ENCODE measurements around the gene ELP2. TPM values are rescaled to one million over a fixed set of nuclear protein-coding genes. Genes with fewer than 3 reads are reported as not detected.

Gene ELP2
- polyA plus RNA-seq, 1 donor (not counting 4 experiments of a cell fraction or from before 2014, with no cell fraction given): 74.6 TPM

GRCh38 chr18:36095936-36096519, 33.7 kb upstream of the ELP2 start:
- no peaks in the 10 kb centered on the region for H3K36me3 ChIP-seq (ENCODE audit: control insufficient read depth in 2 of 2, extremely low read depth in 1 of 2, insufficient read depth in 2 of 2, low read length in 2 of 2)
- no peaks in the 10 kb centered on the region for H3K9me3 ChIP-seq (ENCODE audit: control insufficient read depth, low read depth, low read length)
- H2AFZ ChIP-seq (ENCODE audit: control insufficient read depth, low read length): no peak overlapping the region
- no peaks in the 10 kb centered on the region for H3K9me1 ChIP-seq (ENCODE audit: control insufficient read depth, extremely low read depth, insufficient read depth, low read length)
- DNase-seq (ENCODE audit: low read depth, low spot score) (no peak), FAIRE-seq (no peak)
- no peak overlapping the region for H3K27ac ChIP-seq (ENCODE audit: control insufficient read depth, insufficient read depth, low read length)
- TF ChIP-seq EZH2 (IDR thresholded peaks at IDR 0.05; ENCODE audit: low read length): no peak
- TF ChIP-seq, protein P1, sequence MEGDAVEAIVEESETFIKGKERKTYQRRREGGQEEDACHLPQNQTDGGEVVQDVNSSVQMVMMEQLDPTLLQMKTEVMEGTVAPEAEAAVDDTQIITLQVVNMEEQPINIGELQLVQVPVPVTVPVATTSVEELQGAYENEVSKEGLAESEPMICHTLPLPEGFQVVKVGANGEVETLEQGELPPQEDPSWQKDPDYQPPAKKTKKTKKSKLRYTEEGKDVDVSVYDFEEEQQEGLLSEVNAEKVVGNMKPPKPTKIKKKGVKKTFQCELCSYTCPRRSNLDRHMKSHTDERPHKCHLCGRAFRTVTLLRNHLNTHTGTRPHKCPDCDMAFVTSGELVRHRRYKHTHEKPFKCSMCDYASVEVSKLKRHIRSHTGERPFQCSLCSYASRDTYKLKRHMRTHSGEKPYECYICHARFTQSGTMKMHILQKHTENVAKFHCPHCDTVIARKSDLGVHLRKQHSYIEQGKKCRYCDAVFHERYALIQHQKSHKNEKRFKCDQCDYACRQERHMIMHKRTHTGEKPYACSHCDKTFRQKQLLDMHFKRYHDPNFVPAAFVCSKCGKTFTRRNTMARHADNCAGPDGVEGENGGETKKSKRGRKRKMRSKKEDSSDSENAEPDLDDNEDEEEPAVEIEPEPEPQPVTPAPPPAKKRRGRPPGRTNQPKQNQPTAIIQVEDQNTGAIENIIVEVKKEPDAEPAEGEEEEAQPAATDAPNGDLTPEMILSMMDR (optimal IDR thresholded peaks at IDR 0.05 in 1 of 3, IDR thresholded peaks at IDR 0.05 in 1 of 3, conservative IDR thresholded peaks at IDR 0.05 in 1 of 3; ENCODE audit: extremely low read depth in 1 of 3, insufficient read depth in 2 of 3, low read length in 3 of 3): peak in 2 of 3 experiments; percentile 16 to 40
- H3K9ac ChIP-seq (ENCODE audit: control insufficient read depth, extremely low read depth, insufficient read depth, low read length): no peak overlapping the region
- H3K4me2 ChIP-seq (ENCODE audit: control insufficient read depth, extremely low read depth, insufficient read depth, low read depth, low read length): no peak overlapping the region
- dilution Hi-C loops (cut with MboI; ENCODE audit: extremely low pct_ligation_motif_present, low sequenced_read_pairs): no loop called here
- no peaks in the 10 kb centered on the region for H3K4me1 ChIP-seq (ENCODE audit: control insufficient read depth, extremely low read depth, insufficient read depth, low read length)
- H3K79me2 ChIP-seq (ENCODE audit: control insufficient read depth, insufficient read depth, low read length): no peaks in the 10 kb centered on the region
- H4K20me1 ChIP-seq (ENCODE audit: control insufficient read depth, extremely low read depth, insufficient read depth, low read length): no peaks in the 10 kb centered on the region
- H3K27me3 ChIP-seq (ENCODE audit: control insufficient read depth, extremely low read depth, insufficient read depth, low read length): no peaks in the 10 kb centered on the region
- no peak overlapping the region for H3K4me3 ChIP-seq (ENCODE audit: control insufficient read depth in 2 of 3, extremely low read depth in 1 of 3, insufficient read depth in 2 of 3, low read depth in 1 of 3, low read length in 3 of 3)

DNA sequence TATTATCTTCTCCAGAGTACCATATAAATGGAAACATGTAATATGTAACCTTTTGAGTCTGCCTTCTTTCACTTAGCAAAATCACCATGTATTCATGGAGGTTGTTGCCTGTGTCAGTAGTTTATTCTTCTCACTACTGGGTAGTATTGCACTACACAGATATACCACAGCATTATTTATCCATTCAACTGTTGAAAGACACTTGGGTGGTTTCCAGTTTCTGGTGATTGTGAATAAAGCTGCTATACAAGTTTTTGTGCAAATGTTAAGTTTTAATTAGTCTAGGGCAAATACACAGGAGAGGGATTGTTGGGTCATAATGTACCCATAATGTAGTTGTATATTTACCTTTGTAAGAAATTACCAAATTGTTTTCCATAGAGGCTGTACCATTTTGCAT, 32.7 kb upstream of the ELP2 start:
- Histone ChIP-seq H3K4me2 (ENCODE audit: control insufficient read depth, extremely low read depth, insufficient read depth, low read depth, low read length) (no peak overlapping the region), H3K4me3 (ENCODE audit: control insufficient read depth in 2 of 3, extremely low read depth in 1 of 3, insufficient read depth in 2 of 3, low read depth in 1 of 3, low read length in 3 of 3) (no peak overlapping the region), H4K20me1 (ENCODE audit: control insufficient read depth, extremely low read depth, insufficient read depth, low read length) (no peaks in the 10 kb centered on the region), H3K9ac (ENCODE audit: control insufficient read depth, extremely low read depth, insufficient read depth, low read length) (no peak overlapping the region), H3K36me3 (ENCODE audit: control insufficient read depth in 2 of 2, extremely low read depth in 1 of 2, insufficient read depth in 2 of 2, low read length in 2 of 2) (no peaks in the 10 kb centered on the region), H3K79me2 (ENCODE audit: control insufficient read depth, insufficient read depth, low read length) (no peaks in the 10 kb centered on the region), H2AFZ (ENCODE audit: control insufficient read depth, low read length) (no peak overlapping the region), H3K4me1 (ENCODE audit: control insufficient read depth, extremely low read depth, insufficient read depth, low read length) (no peaks in the 10 kb centered on the region), H3K27me3 (ENCODE audit: control insufficient read depth, extremely low read depth, insufficient read depth, low read length) (no peaks in the 10 kb centered on the region), H3K27ac (ENCODE audit: control insufficient read depth, insufficient read depth, low read length) (no peak overlapping the region), H3K9me3 (ENCODE audit: control insufficient read depth, low read depth, low read length) (no peaks in the 10 kb centered on the region), H3K9me1 (ENCODE audit: control insufficient read depth, extremely low read depth, insufficient read depth, low read length) (no peaks in the 10 kb centered on the region)
- dilution Hi-C loops (cut with MboI; ENCODE audit: extremely low pct_ligation_motif_present, low sequenced_read_pairs): no loop called here
- TF ChIP-seq EZH2 (IDR thresholded peaks at IDR 0.05; ENCODE audit: low read length): no peak
- TF ChIP-seq, protein P1 (optimal IDR thresholded peaks at IDR 0.05 in 1 of 3, IDR thresholded peaks at IDR 0.05 in 1 of 3, conservative IDR thresholded peaks at IDR 0.05 in 1 of 3; ENCODE audit: extremely low read depth in 1 of 3, insufficient read depth in 2 of 3, low read length in 3 of 3): no peak
- FAIRE-seq: no peak
- DNase-seq (ENCODE audit: low read depth, low spot score): no peak
